ENCODE measurements around the gene KCNK4. TPM values are rescaled to one million over a fixed set of nuclear protein-coding genes. Genes with fewer than 3 reads are reported as not detected.

KCNK4 gene
- total RNA-seq, 1 donor from 2014 or later = not detected

- peaks cover 13% of the 10 kb centered on the region for H3K36me3 Mint-ChIP-seq
- TF ChIP-seq CTCF (conservative IDR thresholded peaks at IDR 0.05) = no peak
- H3K4me1 Mint-ChIP-seq (ENCODE audit: unreplicated experiment) = peaks cover 20% of the 10 kb centered on the region
- H3K27ac Mint-ChIP-seq = peak overlapping the region; percentile 100
- no peak for DNase-seq (ENCODE audit: extremely low spot score, unreplicated experiment)
- no peaks in the 10 kb centered on the region for H3K27me3 Mint-ChIP-seq
- peak overlapping the region; percentile 97 for H3K4me3 Mint-ChIP-seq
- no peaks in the 10 kb centered on the region for H3K9me3 Mint-ChIP-seq
Measured at GRCh38 chr11:64316672-64317324, 25.7 kb downstream of the KCNK4 start.

GRCh38 chr11:64317325-64317960 is 26.3 kb downstream of the KCNK4 start, which contains the start of gene TRMT112:
TRMT112 (minus strand) TSS chr11:64317559; CDS start chr11:64317526, 33 bp downstream.
- H3K4me3 Mint-ChIP-seq = peak within 1 kb of the TSS; percentile 97
- peak within 1 kb of the TSS; percentile 100 for H3K27ac Mint-ChIP-seq
- no peak for TF ChIP-seq CTCF (conservative IDR thresholded peaks at IDR 0.05)
- DNase-seq (ENCODE audit: extremely low spot score, unreplicated experiment) = peak; percentile 90
- no peaks in the 10 kb centered on the region for H3K9me3 Mint-ChIP-seq
- H3K36me3 Mint-ChIP-seq = peaks cover 14% of the 10 kb centered on the region
- peaks cover 21% of the 10 kb centered on the region for H3K4me1 Mint-ChIP-seq (ENCODE audit: unreplicated experiment)
- no peaks in the 10 kb centered on the region for H3K27me3 Mint-ChIP-seq

- Mint-ChIP-seq H3K27me3 (no peaks in the 10 kb centered on the region), H3K4me3 (peak within 1 kb of the TSS; percentile 97), H3K27ac (peak within 1 kb of the TSS; percentile 100), H3K9me3 (no peaks in the 10 kb centered on the region), H3K4me1 (ENCODE audit: unreplicated experiment) (peaks cover 21% of the 10 kb centered on the region), H3K36me3 (peaks cover 9% of the 10 kb centered on the region)
- TF ChIP-seq CTCF (conservative IDR thresholded peaks at IDR 0.05) = peak; percentile 30
- DNase-seq (ENCODE audit: extremely low spot score, unreplicated experiment) = peak; percentile 93
Measured at GRCh38 chr11:64317961-64318765, 27.1 kb downstream of the KCNK4 start, which contains the start of gene PRDX5. PRDX5 (plus strand) TSS chr11:64318121; CDS start chr11:64318216, 95 bp downstream.

GRCh38 chr11:64318766-64319761 is 28.0 kb downstream of the KCNK4 start:
- H3K27ac Mint-ChIP-seq = peak overlapping the region; percentile 100
- DNase-seq (ENCODE audit: extremely low spot score, unreplicated experiment) = no peak
- H3K9me3 Mint-ChIP-seq = no peaks in the 10 kb centered on the region
- TF ChIP-seq CTCF (conservative IDR thresholded peaks at IDR 0.05) = no peak
- peaks cover 8% of the 10 kb centered on the region for H3K36me3 Mint-ChIP-seq
- H3K4me3 Mint-ChIP-seq = peak overlapping the region; percentile 97
- no peaks in the 10 kb centered on the region for H3K27me3 Mint-ChIP-seq
- peaks cover 21% of the 10 kb centered on the region for H3K4me1 Mint-ChIP-seq (ENCODE audit: unreplicated experiment)

GRCh38 chr11:64320556-64320955 is 29.5 kb downstream of the KCNK4 start:
- H3K4me3 Mint-ChIP-seq = peak overlapping the region; percentile 75

More at GRCh38 chr11:64320556-64320955, 29.5 kb downstream of the KCNK4 start:
- Mint-ChIP-seq H3K27ac (peak overlapping the region; percentile 100), H3K4me1 (ENCODE audit: unreplicated experiment) (peaks cover 21% of the 10 kb centered on the region), H3K36me3 (peaks cover 8% of the 10 kb centered on the region), H3K27me3 (no peaks in the 10 kb centered on the region), H3K9me3 (no peaks in the 10 kb centered on the region)
- no peak for TF ChIP-seq CTCF (conservative IDR thresholded peaks at IDR 0.05)
- no peak for DNase-seq (ENCODE audit: extremely low spot score, unreplicated experiment)

All from type B pancreatic cell (in vitro differentiated cells).